B cell (primary cell): Measurements from ENCODE around the gene B3GALT2.

Experiments used
- EZH2 ChIP-seq: IDR thresholded peaks from 2 replicates; pipeline ENCODE4 v1.6.1; 2012; ENCODE audit warnings: borderline replicate concordance, low read depth, mild to moderate bottlenecking, moderate library complexity, low read length; ENCODE audit not compliant: insufficient read depth, poor library complexity, severe bottlenecking
- TF ChIP-seq, protein P1 (sequence below): fragments of 200-600 bp; IDR thresholded peaks from one replicate; pipeline ENCODE4 v1.8.0; 2022; ENCODE audit warnings: antibody characterized with exemption, mild to moderate bottlenecking

DNA sequence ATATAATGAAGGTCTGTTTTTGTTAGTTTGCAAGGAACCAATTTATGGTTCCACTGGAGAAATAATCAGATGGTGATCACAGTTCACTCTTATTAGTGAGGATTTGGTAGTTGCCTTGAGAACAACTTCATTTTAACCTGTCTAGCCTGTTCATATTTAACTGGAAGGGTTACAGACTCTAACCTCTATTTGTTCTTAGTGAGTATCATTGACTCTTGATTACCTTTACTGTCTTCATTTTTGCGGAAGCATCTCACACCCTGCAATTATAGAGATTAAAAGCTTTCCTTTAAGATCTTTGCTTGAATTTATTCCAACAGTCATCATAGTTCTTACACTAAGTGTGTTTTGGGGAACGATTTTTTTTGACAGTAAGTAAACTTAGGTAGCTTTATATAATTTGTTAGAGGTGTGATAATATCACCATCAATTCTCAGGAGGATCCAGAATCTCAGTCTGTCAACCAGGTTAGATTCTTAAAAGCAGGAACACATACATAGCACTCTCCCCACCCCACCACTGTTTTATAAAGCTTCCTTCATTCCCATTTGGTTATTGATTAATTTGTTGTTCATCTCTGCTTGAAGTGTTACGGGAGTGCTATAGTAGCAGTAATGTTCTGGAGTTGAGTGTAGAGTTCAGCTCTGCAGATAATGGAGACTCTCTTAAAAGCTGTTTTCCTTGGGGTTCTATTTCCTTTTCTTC lies 30.1 kb downstream of the B3GALT2 start:
- TF ChIP-seq EZH2: no peak
- TF ChIP-seq, protein P1, sequence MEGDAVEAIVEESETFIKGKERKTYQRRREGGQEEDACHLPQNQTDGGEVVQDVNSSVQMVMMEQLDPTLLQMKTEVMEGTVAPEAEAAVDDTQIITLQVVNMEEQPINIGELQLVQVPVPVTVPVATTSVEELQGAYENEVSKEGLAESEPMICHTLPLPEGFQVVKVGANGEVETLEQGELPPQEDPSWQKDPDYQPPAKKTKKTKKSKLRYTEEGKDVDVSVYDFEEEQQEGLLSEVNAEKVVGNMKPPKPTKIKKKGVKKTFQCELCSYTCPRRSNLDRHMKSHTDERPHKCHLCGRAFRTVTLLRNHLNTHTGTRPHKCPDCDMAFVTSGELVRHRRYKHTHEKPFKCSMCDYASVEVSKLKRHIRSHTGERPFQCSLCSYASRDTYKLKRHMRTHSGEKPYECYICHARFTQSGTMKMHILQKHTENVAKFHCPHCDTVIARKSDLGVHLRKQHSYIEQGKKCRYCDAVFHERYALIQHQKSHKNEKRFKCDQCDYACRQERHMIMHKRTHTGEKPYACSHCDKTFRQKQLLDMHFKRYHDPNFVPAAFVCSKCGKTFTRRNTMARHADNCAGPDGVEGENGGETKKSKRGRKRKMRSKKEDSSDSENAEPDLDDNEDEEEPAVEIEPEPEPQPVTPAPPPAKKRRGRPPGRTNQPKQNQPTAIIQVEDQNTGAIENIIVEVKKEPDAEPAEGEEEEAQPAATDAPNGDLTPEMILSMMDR: no peak
